ENCODE measurements around the gene HNRNPDL.
"Not testable (repeated sequence)": the region's sequence is repeated elsewhere in the genome, so short reads cannot be mapped to it uniquely, and the experiment has no call there.

Gene HNRNPDL

DNA sequence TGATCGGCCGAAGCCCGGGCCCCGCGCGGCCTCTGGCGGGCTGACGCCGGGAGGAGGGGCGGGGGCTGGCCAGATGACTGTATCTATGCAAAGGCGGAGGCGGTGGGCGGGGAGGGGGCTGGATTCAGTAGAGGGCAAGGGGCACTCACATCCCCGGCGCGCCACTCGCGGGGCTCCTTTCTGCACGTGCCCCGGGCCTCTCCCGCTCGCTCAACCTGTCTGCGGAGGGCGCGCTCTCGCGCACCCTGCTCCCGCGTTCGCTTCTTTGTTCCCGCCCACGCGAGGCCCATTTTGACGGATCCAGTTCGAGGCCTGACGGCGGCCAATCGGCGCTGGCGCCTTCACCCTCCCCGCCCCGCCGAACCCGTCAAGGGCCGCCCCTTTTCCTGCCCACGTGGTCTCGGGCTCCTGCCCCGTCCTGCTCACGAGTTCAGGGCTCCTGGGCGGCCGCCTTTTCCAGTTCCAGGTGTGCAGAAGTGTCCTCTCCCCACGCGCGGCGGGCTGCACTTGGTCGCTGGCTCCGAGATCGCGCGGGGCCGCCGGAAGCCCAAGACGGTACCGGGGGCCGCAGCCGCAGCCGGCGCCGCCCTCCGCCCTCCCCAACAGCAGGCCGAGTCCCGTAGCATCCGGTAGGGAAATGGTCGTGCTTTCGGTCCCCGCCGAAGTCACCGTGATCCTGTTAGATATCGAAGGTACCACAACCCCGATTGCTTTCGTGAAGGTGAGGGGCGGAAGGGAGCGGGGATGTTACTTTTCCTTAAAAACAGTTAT, at the start of gene HNRNPDL, which contains the start of gene ENOPH1:
Gene HNRNPDL (minus strand): TSS at position 270 of the 771 bp plus-strand sequence. CDS start 772 bp downstream, outside the sequence.
Gene ENOPH1 (plus strand): TSS at position 398 of the 771 bp plus-strand sequence. CDS start 240 bp downstream, at position 638.
- peak; percentile 83 for DNase-seq

DNA sequence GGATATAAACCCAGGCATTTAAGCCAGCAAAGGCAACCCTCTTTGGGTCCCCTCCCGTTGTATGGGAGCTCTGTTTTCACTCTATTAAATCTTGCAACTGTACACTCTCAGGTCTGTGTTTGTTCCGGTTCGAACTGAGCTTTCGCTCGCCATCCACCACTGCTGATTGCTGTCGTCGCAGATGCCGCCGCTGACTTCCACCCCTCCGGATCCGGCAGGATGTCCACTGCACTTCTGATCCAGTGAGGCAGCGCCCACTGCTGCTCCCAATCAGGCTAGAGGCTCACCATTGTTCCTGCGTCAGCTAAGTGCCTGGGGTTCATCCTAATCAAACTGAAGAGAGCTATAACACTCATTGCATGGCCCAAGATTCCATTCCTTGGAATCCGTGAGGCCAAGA, 49.3 kb upstream of the HNRNPDL start:
- no peak for DNase-seq

DNA sequence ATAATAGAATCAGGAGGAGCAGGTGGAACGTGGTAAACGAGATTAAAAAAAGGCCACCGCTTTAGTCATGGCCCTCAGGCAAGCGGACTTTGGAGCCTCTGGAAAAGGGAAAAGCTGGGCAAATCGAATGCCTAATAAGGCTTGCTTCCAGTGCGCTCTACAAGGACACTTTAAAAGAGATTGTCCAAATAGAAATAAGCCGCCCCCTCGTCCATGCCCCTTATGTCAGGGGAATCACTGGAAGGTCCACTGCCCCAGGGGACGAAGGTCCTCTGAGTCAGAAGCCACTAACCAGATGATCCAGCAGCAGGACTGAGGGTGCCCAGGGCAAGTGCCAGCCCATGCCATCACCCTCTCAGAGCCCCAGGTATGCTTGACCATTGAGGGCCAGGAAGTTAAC, 47.2 kb upstream of the HNRNPDL start:
- DNase-seq: not testable (repeated sequence)

DNA sequence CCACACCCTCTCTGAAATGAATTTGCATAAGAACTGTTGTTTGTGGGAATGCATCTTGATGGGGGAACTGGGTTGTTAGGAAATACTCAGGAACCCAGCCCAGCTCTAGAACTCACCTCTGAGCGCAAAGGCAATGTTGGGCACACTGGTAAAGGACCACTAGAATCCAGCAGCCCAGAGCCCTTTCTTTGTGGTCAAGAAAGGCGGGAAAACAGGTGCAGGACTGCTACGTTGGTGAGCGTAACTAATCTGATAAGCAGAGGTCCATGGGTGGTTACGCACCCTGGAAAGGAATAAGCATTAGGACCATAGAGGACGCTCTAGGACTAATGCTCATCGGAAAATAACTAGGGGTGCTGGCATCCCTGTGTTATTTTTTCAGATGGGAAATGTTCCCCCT, 45.7 kb upstream of the HNRNPDL start:
- not testable (repeated sequence) for DNase-seq

DNA sequence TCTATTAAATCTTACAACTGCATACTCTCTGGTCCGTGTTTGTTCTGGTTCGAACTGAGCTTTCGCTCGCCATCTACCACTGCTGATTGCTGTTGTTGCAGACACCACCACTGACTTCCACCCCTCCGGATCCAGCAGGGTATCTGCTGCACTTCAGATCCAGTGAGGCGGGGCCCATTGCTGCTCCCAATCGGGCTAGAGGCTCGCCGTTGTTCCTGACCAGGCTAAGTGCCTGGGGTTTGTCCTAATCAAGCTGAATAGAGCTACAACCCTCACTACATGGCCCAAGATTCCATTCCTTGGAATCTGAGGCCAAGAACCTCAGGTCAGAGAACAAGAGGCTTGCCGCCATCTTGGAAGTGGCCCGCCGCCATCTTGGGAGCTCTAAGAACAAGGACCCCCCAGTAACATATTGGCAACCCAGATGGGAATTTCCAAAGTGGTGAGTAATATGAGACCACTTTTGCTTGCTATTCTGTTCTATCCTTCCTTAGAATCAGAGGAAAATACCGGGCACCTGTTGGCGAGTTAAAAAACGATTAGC, 43.4 kb upstream of the HNRNPDL start:
- DNase-seq: no peak

DNA sequence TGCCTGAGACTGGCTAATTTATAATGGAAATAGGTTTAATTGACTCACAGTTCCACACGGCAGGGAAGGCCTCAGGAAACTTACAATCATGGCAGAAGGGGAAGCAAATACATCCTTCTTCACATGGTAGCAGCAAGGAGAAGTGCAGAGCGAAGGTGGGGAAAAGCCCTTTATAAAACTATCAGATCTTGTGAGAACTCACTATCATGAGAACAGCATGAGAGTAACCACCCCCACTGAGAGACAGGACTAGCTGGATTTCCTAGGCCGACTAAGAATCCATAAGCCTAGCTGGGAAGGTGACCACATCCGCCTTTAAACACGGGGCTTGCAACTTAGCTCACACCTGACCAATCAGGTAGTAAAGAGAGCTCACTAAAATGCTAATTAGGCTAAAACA, 42.8 kb upstream of the HNRNPDL start:
- not testable (repeated sequence) for DNase-seq

DNA sequence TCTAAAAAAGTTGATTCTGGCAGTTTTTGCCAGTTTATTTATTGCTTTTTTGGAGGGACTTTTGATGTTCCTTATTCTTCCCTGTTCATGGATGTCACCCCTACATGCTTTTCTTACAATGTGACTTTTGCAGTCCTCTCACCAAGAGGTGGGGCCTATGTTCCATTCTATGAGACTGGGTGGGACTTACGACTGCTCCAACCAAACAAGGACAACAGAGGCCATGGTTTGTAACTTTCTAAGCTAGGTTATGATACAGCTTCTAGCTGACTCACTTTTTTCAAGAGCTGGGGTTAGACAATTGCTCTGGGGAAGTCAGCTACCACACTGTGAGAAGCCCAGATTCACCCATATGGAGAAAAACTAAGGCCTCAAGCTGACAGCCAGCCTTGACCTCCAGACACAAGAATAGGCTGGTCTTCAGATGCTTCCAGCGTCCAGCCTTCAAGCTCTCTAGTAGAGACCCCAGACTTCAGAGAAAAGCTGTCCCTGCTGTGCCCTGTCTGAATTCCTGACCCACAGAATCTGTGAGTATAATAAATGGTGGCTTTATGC, 39.6 kb upstream of the HNRNPDL start:
- DNase-seq: peak; percentile 50

DNA sequence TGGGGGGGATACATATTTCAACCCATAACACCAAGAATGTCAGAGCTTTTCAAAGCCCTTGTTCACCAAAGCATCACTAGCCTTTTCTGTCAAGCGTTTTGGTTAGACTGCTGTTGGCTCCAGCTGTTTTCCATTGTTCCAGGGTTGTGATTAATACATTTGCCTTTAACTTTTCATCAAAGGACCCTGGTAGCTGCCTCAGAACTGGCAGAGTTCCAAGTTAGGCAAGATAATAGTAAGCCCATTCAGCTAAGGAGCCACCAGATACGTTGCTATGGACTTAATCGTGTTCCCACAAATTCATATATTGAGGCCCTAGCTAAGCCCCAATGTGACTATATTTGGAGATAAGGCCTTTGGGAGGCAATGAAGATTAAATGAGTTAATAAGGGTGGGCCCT, 37.2 kb upstream of the HNRNPDL start:
- DNase-seq: no peak

DNA sequence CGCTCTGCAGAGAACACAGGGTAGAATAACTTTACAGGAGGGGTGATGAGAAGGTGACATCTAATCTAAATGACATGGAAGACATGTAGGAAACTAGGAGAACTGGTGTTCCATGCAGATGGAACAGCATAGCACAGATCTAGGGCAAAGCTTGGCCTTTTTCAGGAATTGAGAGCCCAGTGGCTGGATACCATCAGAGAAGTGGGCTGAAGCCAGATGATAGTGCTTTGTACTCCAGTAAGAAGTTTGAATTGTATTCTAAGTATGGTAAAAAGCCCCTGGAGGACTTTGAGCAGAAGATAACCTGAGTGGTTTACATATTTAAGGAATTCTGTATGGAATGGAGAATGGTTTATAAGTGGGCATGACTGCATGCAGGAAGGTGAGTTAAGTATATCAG, 33.0 kb upstream of the HNRNPDL start:
- no peak for DNase-seq

DNA sequence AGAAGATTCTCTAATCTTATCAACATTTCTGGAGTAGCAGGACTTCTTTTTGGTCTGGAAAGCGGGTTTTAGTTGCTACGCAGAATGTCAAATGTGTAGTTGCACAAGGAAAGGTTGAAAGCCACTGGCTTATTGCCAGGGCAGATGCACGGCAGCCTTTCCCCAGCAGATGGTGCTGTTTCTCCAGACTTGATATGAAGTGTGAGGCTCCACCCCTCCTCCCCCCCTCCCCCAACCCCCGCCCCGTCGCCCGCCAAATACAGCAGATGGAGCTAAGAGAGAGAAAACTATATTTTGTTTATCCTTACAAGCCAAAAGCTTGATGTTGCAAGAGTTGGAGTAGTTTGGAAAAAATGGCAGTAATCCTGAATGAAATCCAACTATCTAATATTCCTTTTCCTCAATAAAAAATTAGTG, 32.2 kb upstream of the HNRNPDL start:
- DNase-seq: peak; percentile 67

DNA sequence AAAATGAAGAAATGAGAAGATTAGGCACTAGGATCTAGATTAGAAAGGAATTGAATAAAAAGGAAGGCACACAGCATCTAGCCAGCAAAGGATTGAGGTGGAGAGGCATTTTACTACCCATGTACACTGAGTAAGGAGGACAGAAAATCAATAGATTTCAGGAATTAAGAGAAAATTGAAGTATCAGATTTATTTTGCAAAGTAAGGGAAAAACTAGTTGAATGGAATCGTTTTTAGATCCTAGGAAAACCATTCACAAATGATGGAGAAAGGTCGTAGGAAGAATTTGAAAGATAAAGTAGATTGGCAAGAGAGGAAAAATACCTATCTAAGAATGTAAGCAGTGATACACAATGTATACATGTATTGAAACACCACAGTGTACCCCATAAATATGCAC, 31.4 kb upstream of the HNRNPDL start:
- DNase-seq: no peak

DNA sequence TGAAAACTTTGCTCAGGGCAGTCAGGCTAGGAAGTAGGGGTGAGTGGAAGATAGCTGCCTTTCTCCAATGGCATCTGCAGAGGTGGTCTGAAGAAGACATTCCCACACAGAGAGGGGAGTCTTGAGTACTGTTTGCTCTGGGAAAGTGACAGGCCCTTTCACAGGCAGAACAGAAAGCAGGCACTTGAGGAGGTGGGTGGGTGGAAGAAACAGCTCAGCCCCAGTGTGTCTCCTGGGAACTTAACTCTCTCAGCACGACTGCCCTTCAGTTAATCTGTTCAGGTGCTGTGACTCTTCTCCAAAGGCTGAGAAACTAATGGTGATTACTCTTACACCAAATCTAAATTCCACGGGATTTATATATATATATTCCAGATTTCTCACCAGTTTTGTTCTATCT, 28.5 kb upstream of the HNRNPDL start:
- DNase-seq: no peak

DNA sequence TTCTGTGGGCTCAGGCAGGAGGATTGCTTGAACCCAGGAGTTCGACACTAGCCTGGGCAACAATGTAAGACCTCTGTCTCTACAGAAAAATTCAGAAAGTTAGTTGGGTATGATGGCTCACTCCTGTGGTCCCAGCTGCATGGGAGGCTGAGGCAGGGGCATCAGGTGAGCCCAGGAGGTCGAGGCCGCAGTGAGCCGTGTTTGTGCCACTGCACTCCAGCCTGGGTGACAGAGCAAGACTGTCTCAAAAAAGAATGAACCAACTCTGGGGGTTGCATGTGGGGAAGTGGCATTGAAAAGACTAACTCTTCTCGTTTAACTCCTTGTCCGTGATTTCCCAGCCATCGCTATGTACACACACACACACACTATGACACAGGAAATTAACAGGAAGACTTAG, 27.0 kb upstream of the HNRNPDL start:
- DNase-seq: no peak

DNA sequence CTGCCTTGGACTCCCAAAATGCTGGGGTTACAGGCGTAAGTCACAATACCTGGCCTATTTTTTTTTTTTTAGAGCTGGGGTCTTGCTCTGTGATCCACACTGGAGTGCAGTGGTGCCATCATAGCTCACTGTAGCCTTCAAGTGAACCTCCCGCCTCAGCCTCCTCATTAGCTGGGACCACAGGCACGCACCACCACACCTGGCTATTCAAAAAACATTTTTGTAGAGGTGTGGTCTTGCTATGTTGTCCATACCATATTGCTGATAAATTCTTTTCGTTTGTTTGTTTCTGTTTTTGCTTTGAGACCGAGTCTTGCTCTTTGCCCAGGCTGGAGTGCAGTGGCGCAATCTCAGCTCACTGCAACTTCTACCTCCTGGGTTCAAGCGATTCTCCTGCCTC, 21.8 kb upstream of the HNRNPDL start:
- no peak for DNase-seq

DNA sequence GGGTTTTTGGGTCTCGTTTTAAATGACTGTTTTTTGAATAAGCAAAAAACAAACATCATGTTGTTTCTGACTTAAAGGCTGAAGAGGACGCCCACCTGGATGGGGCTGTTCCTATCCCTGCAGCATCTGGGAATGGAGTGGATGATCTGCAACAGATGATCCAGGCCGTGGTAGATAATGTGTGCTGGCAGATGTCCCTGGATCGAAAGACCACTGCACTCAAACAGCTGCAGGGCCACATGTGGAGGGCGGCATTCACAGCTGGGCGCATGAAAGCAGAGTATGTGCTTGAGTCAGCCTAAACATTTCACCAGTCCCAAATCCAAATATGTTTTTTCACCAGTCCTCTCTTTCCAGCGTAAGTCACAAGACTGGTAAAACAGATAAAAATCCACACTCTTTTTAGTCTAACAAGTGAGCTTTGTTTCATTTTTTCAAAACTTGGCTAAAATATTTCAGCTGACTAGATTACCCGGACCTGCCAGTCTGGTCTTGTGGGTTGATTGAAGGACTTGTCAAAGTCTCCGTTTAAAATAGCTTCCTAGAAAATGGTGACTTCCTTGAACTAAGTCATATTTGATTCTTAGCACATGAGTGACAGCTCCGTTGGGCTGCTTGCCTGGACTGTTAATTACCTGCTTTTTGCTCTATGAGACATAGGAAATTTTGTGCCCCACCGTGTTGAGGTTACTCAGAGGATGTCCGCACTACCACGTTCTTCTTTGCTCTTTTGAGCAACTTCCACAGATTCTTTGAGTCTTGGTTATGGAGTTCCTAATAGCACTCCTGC, 20.9 kb upstream of the HNRNPDL start:
- no peak for DNase-seq

DNA sequence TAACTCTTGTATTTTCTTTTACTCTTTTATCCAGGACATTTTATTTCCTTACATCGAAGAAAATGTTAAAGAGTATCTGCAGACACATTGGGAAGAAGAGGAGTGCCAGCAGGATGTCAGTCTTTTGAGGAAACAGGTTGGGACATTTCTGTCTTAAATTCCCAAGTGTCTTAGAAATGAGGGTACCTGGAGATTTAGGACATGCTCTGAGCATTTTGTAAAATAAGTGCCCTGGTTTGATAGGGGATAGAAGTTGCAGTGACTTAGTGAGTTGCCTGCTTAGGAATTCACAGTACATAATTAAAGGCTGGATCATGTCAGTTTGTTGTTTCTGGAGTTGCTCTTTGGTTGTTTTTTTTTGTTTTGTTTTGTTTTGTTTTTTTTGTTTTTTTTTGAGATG, 17.6 kb upstream of the HNRNPDL start:
- no peak for DNase-seq

DNA sequence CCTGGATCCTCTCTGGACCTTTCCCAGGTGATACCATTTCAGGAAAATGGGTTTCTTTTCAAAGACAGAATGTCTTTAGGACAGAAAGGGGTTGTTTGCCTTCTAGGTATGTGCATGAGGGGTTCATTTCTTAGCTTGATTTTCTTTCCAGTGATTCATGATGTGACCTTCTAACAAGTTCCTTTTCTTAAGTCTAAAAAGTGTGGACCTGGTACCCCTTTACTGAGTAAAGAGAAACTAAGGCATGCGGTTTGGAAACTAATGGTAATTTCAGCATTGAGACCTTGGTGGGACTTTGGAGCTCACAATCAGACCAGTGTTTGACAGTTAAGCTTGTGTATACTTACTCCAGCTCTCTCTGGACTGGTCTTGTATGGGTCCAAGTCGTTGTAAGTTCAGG, 8.8 kb upstream of the HNRNPDL start:
- no peak for DNase-seq

DNA sequence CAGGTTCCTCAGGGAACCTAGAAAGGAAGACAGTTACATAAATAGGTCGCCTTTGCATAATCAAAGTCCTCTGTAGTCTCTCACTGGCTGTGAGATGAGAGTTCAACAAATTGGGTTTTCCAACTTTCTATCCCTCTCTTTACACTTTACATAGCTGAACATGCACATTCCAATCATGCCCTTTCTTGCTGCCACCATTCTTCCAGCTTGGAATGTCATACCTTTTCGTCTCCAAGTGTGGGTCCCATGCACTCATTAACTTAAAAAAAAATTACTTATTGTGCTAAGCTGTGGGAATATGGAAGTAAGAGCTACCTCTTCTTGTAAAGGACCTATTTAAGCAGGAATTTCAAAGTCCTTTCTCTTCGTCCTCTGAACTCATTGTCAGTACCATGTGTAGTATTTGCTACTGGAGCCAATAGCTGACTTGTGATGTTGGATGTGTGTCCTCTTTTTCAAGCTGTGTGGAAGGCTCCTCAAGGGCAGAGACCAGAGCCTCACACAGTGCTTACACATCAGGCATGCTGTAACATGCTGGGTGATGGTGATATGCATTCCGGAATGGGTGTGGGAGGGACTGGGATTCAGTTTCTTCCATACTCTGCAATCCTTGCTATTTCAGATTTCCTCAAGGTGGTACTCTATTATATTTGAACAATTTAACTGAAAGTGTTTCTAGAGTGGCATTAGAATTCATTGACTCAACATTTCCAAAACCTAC, 7.2 kb upstream of the HNRNPDL start:
- no peak for DNase-seq

DNA sequence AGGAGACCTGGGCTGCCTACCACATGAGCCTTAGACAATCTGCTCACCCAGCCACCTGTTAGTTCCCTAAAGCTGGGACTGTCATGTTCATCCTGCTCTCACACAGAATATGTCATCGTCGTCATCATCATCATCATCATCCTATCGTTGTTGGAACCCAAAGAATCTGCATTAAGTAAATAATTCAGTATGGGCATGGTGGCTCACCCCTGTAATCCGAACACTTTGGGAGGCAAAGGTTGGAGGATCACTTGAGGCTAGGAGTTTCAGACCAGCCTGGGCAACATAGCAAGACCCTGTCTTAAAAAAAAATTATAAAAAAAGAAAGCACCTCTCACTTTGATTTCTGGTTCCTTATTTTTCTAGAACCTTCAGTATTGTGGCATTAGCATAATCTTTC, 6.5 kb upstream of the HNRNPDL start:
- no peak for DNase-seq

DNA sequence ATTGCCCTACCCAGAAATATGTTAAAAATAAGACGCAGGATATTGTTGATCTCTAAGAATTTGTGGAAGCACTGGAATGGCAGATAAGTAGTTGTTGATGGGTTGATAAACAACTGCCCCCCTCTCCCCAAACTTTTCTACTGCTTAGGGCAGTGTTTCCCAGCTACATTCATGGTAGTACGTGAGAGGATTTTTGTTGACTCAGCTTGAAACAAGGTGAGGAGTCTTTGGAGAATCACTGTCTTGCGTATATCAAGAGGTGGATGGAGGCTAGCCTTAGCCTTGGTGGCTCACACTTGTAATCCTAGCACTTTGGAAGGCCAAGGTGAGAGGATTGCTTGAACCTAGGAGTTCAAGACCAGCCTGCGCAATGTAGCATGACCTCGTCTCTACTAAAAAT, 5.9 kb upstream of the HNRNPDL start:
- DNase-seq: no peak

DNA sequence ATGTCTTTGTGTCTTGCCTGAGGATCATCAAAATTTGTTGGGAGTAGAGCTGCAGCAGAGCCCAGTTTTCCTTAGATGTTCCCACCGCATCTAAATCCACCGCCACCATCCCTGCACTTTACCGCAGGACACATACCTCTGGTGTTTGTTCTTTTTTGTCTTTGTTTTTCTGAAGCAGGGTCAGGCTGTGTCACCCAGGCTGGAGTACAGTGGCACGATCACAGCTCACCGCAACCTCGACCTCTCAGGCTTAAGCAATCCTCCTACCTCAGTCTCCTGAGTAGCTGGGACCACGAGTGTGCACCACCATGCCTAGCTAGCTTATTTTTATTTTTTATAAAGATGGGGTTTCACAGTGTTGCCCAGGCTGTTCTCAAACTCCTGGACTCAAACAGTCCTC, 4.7 kb upstream of the HNRNPDL start:
- no peak for DNase-seq

DNA sequence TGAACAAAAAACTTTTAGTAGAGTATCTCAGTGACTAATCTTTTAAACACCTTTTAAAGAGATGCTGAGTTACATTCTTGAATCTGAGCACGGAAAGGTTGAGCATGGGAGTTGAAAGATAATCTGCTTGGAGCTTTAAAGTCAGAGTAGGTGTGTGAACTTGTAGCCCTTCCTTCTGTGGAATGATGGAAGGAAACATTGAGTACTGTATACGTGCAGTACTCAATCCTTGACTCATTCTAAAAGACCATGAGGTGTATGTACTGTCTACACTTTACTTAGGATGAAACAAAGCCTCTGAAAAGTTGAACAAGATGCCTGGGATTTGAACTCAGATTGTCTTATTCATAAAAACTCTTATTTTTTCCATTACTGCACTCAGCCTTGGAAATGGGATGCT, 3.5 kb upstream of the HNRNPDL start:
- DNase-seq: no peak

DNA sequence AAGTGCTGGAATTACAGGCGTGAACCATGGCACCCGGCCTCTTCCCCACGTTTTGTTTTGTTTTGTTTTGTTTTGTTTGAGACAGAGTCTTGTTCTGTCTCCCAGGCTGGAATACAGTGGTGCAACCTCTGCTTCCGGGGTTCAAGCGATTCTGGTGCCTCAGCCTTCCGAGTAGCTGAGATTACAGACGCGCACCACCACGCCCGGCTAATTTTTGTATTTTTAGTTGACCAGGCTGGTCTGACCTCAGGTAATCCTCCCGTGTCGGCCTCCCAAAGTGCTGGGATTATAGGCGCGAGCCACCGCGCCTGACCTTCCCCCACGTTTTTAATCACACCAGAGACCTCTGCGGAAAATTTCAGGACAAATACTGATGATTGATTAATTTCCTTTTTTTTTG, 2.3 kb upstream of the HNRNPDL start:
- DNase-seq: no peak

All from HCEC 1CT (cell line).